Stimulated activated CD8-positive, alpha-beta memory T cell treated with anti-CD3 and anti-CD28 coated beads, Interleukin-4, amount 100 ng/mL, for 24 hours (primary cell): ENCODE measurements around the gene U2AF2.
"Not testable (repeated sequence)": the region's sequence is repeated elsewhere in the genome, so short reads cannot be mapped to it uniquely, and the experiment has no call there.

Experiments used
- DNase-seq: peaks from one replicate; pipeline ENCODE4 v3.0.0-alpha.2; 2020; ENCODE audit warnings: low read depth

The U2AF2 gene

GRCh38 chr19:55712804-55713631 is 58.2 kb downstream of the U2AF2 start:
- no peak for DNase-seq

DNA sequence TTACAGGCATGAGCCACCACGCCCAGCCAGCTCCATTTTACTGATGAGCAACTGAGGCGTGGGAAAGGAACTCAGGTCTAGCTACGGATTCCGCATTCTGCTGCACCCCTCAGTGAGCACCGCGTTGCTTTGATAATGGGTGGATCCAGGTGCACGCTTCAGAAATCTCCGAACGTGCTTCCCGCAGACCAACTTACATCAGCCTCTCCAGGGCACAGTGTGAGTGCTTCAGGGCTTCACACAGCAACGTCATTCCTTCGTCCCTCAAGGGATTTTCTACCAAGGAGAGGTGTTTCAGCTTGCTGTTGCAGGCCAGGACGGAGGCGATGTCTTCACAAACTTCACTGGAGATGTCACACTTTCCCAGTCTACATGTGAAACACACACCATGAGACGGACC is 61.7 kb downstream of the U2AF2 start:
- no peak for DNase-seq

- no peak for DNase-seq
Measured at GRCh38 chr19:55717251-55717650, 62.4 kb downstream of the U2AF2 start.

- DNase-seq = not testable (repeated sequence)
Measured at GRCh38 chr19:55717879-55718711, 63.3 kb downstream of the U2AF2 start.

- DNase-seq = no peak
Measured at GRCh38 chr19:55720214-55720746, 65.4 kb downstream of the U2AF2 start.

GRCh38 chr19:55720801-55721200 is 66.0 kb downstream of the U2AF2 start:
- no peak for DNase-seq

- no peak for DNase-seq
Measured at GRCh38 chr19:55723491-55723890, 68.7 kb downstream of the U2AF2 start.
